HG03469 (cell line): ENCODE results near the gene CYP2B6.
"Not testable (repeated sequence)": the region's sequence is repeated elsewhere in the genome, so short reads cannot be mapped to it uniquely, and the experiment has no call there.

Experiments
- ATAC-seq: cut with Tn5 transposase; IDR thresholded peaks from one replicate; pipeline ENCODE4 v1.9.1; 2021; ENCODE audit warnings: mild to moderate bottlenecking, moderate library complexity, moderate number of reproducible peaks; ENCODE audit not compliant: unreplicated experiment

The CYP2B6 gene

GRCh38 chr19:40990972-40991381 lies at the start of gene CYP2B6:
Gene CYP2B6, plus strand, starts transcription at chr19:40991282. Its CDS starts 24 bp downstream, at chr19:40991306.
- ATAC-seq, result no peak

GRCh38 chr19:40941481-40942219 lies 49.4 kb upstream of the CYP2B6 start:
- no peak for ATAC-seq

GRCh38 chr19:40945645-40946044 lies 45.4 kb upstream of the CYP2B6 start:
- no peak for ATAC-seq

GRCh38 chr19:40947114-40947513 lies 44.0 kb upstream of the CYP2B6 start:
- no peak for ATAC-seq

GRCh38 chr19:40947573-40947972 lies 43.5 kb upstream of the CYP2B6 start:
- no peak for ATAC-seq

- no peak for ATAC-seq
Measured at GRCh38 chr19:40948580-40949299, 42.3 kb upstream of the CYP2B6 start.

- ATAC-seq, result no peak
Measured at GRCh38 chr19:40954573-40954972, 36.5 kb upstream of the CYP2B6 start.

GRCh38 chr19:40959338-40959737 lies 31.7 kb upstream of the CYP2B6 start:
- ATAC-seq, result no peak

- no peak for ATAC-seq
Measured at GRCh38 chr19:40960062-40960685, 30.9 kb upstream of the CYP2B6 start.

GRCh38 chr19:40960780-40961179 lies 30.3 kb upstream of the CYP2B6 start:
- ATAC-seq, result no peak

- ATAC-seq, result no peak
Measured at GRCh38 chr19:40962460-40962961, 28.6 kb upstream of the CYP2B6 start.

GRCh38 chr19:40964361-40964760 lies 26.7 kb upstream of the CYP2B6 start:
- ATAC-seq, result not testable (repeated sequence)

GRCh38 chr19:40965351-40965750 lies 25.7 kb upstream of the CYP2B6 start:
- not testable (repeated sequence) for ATAC-seq

GRCh38 chr19:40966591-40966990 lies 24.5 kb upstream of the CYP2B6 start:
- ATAC-seq, result not testable (repeated sequence)

- ATAC-seq, result not testable (repeated sequence)
Measured at GRCh38 chr19:40968065-40968464, 23.0 kb upstream of the CYP2B6 start.

- not testable (repeated sequence) for ATAC-seq
Measured at GRCh38 chr19:40969721-40970120, 21.4 kb upstream of the CYP2B6 start.

GRCh38 chr19:40970396-40971345 lies 20.4 kb upstream of the CYP2B6 start:
- not testable (repeated sequence) for ATAC-seq

GRCh38 chr19:40974633-40975037 lies 16.4 kb upstream of the CYP2B6 start:
- no peak for ATAC-seq

- no peak for ATAC-seq
Measured at GRCh38 chr19:40976134-40976533, 14.9 kb upstream of the CYP2B6 start.

- no peak for ATAC-seq
Measured at GRCh38 chr19:40976724-40977123, 14.4 kb upstream of the CYP2B6 start.
